ENCODE data around the gene EIF2S3. TPM values are rescaled to one million over a fixed set of nuclear protein-coding genes. Genes with fewer than 3 reads are reported as not detected.
"Not testable (repeated sequence)": the region's sequence is repeated elsewhere in the genome, so short reads cannot be mapped to it uniquely, and the experiment has no call there.

EIF2S3 gene
- polyA plus RNA-seq, 1 donor from 2014 or later: 93.9 TPM

DNA sequence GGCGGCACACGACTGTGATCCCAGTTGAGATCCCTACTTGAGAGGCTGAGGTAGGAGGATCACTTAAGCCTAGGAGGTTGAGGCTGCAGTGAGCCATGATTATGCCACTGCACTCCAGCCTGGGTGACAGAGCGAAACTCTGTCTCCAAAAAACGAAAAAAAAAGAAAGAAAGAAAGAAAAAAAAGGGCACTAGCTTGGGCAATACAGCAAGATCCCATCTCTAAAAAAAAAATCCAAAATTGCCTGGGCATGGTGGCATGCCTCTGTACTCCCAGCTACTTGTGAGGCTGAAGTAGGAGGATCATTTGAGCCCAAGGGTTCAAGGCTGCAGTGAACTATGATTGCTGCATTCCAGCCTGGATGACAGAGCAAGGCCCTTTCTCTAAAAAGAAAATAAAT is 17.0 kb upstream of the EIF2S3 start:
- H3K9me3 ChIP-seq (ENCODE audit: low read length): no peaks in the 10 kb centered on the region

GRCh38 chrX:24046060-24046459 is 8.7 kb upstream of the EIF2S3 start:
- not testable (repeated sequence) for H3K9ac ChIP-seq (ENCODE audit: low read length); H3K4me3 ChIP-seq (ENCODE audit: low read length); H3K79me2 ChIP-seq (replicated peaks; ENCODE audit: insufficient read depth, low read length); H3F3A ChIP-seq (ENCODE audit: insufficient read depth, low read length, poor library complexity, severe bottlenecking); H3K9me3 ChIP-seq (ENCODE audit: low read length); H3K36me3 ChIP-seq (ENCODE audit: insufficient read depth, low read length); H2AFZ ChIP-seq (ENCODE audit: low read depth, low read length); H3K27ac ChIP-seq (ENCODE audit: low read length); H3K4me2 ChIP-seq (ENCODE audit: low read length); H3K9me2 ChIP-seq (ENCODE audit: insufficient read depth, low read length); H3K27me3 ChIP-seq (ENCODE audit: insufficient read depth, low read depth, low read length); H4K20me1 ChIP-seq (ENCODE audit: insufficient read depth)

More for the DNA sequence above, 17.0 kb upstream of the EIF2S3 start:
- H3K4me3 ChIP-seq (ENCODE audit: low read length): no peak overlapping the region
- no peak overlapping the region for H3K27ac ChIP-seq (ENCODE audit: low read length)
- H3K79me2 ChIP-seq (replicated peaks; ENCODE audit: insufficient read depth, low read length): no peaks in the 10 kb centered on the region
- H3F3A ChIP-seq (ENCODE audit: insufficient read depth, low read length, poor library complexity, severe bottlenecking): no peaks in the 10 kb centered on the region
- TF ChIP-seq EZH2 (IDR thresholded peaks at IDR 0.05; ENCODE audit: borderline replicate concordance, insufficient read depth, low read length, poor library complexity, severe bottlenecking) (no peak), SMC3 (conservative IDR thresholded peaks at IDR 0.05; ENCODE audit: poor library complexity) (no peak), POLR2AphosphoS5 (IDR thresholded peaks at IDR 0.05) (no peak), MXI1 (conservative IDR thresholded peaks at IDR 0.05; ENCODE audit: poor library complexity, severe bottlenecking) (no peak), TAF1 (IDR thresholded peaks at IDR 0.05; ENCODE audit: low read depth) (no peak), RAD21 (conservative IDR thresholded peaks at IDR 0.05) (no peak), EP300 (conservative IDR thresholded peaks at IDR 0.05; ENCODE audit: poor library complexity, severe bottlenecking) (no peak)
- TF ChIP-seq, protein P1, sequence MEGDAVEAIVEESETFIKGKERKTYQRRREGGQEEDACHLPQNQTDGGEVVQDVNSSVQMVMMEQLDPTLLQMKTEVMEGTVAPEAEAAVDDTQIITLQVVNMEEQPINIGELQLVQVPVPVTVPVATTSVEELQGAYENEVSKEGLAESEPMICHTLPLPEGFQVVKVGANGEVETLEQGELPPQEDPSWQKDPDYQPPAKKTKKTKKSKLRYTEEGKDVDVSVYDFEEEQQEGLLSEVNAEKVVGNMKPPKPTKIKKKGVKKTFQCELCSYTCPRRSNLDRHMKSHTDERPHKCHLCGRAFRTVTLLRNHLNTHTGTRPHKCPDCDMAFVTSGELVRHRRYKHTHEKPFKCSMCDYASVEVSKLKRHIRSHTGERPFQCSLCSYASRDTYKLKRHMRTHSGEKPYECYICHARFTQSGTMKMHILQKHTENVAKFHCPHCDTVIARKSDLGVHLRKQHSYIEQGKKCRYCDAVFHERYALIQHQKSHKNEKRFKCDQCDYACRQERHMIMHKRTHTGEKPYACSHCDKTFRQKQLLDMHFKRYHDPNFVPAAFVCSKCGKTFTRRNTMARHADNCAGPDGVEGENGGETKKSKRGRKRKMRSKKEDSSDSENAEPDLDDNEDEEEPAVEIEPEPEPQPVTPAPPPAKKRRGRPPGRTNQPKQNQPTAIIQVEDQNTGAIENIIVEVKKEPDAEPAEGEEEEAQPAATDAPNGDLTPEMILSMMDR (IDR thresholded peaks at IDR 0.05; ENCODE audit: poor library complexity, severe bottlenecking): no peak
- TF ChIP-seq, protein P2, sequence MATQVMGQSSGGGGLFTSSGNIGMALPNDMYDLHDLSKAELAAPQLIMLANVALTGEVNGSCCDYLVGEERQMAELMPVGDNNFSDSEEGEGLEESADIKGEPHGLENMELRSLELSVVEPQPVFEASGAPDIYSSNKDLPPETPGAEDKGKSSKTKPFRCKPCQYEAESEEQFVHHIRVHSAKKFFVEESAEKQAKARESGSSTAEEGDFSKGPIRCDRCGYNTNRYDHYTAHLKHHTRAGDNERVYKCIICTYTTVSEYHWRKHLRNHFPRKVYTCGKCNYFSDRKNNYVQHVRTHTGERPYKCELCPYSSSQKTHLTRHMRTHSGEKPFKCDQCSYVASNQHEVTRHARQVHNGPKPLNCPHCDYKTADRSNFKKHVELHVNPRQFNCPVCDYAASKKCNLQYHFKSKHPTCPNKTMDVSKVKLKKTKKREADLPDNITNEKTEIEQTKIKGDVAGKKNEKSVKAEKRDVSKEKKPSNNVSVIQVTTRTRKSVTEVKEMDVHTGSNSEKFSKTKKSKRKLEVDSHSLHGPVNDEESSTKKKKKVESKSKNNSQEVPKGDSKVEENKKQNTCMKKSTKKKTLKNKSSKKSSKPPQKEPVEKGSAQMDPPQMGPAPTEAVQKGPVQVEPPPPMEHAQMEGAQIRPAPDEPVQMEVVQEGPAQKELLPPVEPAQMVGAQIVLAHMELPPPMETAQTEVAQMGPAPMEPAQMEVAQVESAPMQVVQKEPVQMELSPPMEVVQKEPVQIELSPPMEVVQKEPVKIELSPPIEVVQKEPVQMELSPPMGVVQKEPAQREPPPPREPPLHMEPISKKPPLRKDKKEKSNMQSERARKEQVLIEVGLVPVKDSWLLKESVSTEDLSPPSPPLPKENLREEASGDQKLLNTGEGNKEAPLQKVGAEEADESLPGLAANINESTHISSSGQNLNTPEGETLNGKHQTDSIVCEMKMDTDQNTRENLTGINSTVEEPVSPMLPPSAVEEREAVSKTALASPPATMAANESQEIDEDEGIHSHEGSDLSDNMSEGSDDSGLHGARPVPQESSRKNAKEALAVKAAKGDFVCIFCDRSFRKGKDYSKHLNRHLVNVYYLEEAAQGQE (IDR thresholded peaks at IDR 0.05; ENCODE audit: borderline replicate concordance): no peak
- H4K20me1 ChIP-seq (ENCODE audit: insufficient read depth): no peaks in the 10 kb centered on the region
- no peaks in the 10 kb centered on the region for H3K36me3 ChIP-seq (ENCODE audit: insufficient read depth, low read length)
- no peak overlapping the region for H2AFZ ChIP-seq (ENCODE audit: low read depth, low read length)
- H3K9me2 ChIP-seq (ENCODE audit: insufficient read depth, low read length): no peaks in the 10 kb centered on the region
- no peaks in the 10 kb centered on the region for H3K27me3 ChIP-seq (ENCODE audit: insufficient read depth, low read depth, low read length)
- H3K9ac ChIP-seq (ENCODE audit: low read length): no peak overlapping the region
- H3K4me2 ChIP-seq (ENCODE audit: low read length): no peak overlapping the region

DNA sequence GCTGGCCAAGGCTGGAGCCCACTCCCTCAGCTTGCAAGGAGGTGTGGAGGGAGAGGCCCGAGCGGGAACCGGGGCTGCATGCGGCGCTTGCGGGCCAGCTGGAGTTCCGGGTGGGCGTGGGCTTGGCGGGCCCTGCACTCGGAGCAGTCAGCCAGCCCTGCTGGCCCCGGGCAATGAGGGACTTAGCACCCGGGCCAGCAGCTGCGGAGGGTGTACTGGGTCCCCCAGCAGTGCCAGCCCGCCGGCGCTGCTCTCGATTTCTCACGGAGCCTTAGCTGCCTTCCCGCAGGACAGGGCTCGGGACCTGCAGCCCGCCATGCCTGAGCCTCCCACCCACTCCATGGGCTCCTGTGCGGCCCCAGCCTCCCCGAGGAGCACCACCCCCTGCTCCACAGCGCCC is 5.1 kb upstream of the EIF2S3 start:
- not testable (repeated sequence) for H3K9me3 ChIP-seq (ENCODE audit: low read length); H3K79me2 ChIP-seq (replicated peaks; ENCODE audit: insufficient read depth, low read length); H2AFZ ChIP-seq (ENCODE audit: low read depth, low read length); H3K9me2 ChIP-seq (ENCODE audit: insufficient read depth, low read length); H3K4me3 ChIP-seq (ENCODE audit: low read length); H3K27me3 ChIP-seq (ENCODE audit: insufficient read depth, low read depth, low read length); H3K4me2 ChIP-seq (ENCODE audit: low read length); H3K9ac ChIP-seq (ENCODE audit: low read length); H4K20me1 ChIP-seq (ENCODE audit: insufficient read depth); H3K27ac ChIP-seq (ENCODE audit: low read length); H3F3A ChIP-seq (ENCODE audit: insufficient read depth, low read length, poor library complexity, severe bottlenecking); H3K36me3 ChIP-seq (ENCODE audit: insufficient read depth, low read length)

DNA sequence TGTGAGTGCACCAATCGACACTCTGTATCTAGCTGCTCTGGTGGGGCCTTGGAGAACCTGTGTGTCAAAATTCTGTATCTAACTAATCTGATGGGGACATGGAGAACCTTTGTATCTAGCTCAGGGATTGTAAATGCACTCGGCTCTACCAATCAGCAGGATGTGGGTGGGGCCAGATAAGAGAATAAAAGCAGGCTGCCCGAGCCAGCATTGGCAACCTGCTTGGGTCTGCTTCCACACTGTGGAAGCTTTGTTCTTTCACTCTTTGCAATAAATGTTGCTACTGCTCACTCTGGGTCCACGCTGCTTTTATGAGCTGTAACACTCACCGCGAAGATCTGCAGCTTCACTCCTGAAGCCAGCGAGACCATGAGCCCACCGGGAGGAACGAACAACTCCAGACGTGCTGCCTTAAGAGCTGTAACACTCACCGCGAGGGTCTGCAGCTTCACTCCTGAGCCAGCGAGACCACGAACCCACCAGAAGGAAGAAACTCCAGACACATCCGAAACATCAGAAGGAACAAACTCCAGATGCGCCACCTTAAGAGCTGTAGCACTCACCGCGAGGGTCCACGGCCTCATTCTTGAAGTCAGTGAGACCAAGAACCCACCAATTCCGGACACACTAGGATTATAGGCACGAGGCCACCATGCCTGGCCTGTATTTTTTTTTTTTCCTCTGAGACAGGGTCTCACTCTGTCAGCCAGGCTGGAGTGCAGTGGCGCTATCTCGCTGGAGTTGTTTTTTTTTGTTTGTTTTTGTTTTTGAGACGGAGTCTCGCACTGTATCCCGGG is 4.0 kb upstream of the EIF2S3 start:
- not testable (repeated sequence) for H3K9me2 ChIP-seq (ENCODE audit: insufficient read depth, low read length); H4K20me1 ChIP-seq (ENCODE audit: insufficient read depth); H3K9me3 ChIP-seq (ENCODE audit: low read length); H3K79me2 ChIP-seq (replicated peaks; ENCODE audit: insufficient read depth, low read length); H3K27ac ChIP-seq (ENCODE audit: low read length); H3K4me3 ChIP-seq (ENCODE audit: low read length); H3F3A ChIP-seq (ENCODE audit: insufficient read depth, low read length, poor library complexity, severe bottlenecking); H3K27me3 ChIP-seq (ENCODE audit: insufficient read depth, low read depth, low read length); H2AFZ ChIP-seq (ENCODE audit: low read depth, low read length); H3K9ac ChIP-seq (ENCODE audit: low read length); H3K4me2 ChIP-seq (ENCODE audit: low read length); H3K36me3 ChIP-seq (ENCODE audit: insufficient read depth, low read length)
